GM19025 (cell line): Measurements from ENCODE around the gene SHISAL1.

Experiments
- ATAC-seq: cut with Tn5 transposase; IDR thresholded peaks from one replicate; pipeline ENCODE4 v1.9.1; 2021; ENCODE audit warnings: mild to moderate bottlenecking, low read depth, moderate library complexity; ENCODE audit not compliant: unreplicated experiment

SHISAL1 gene

DNA sequence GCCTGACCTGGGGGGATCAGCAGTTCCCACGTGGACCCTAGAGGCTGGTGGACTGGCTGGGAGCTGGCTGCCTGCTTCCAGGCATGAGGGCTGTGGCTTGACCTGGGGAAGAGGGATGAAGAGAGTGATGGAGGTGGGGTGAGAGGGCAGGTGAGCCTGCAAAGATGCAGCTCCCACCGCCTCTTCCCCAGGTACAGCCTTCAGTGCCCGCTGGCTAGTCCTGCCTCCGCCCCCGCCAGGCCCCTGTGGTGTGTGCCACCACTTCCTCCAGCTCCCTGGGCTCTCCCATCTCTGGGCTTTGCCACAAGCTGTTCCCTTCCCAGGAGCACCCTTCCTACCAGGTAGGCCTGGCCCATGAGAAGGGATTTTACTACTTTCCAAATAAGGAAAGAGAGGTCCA lies 112.9 kb downstream of the SHISAL1 start:
- ATAC-seq = no peak

DNA sequence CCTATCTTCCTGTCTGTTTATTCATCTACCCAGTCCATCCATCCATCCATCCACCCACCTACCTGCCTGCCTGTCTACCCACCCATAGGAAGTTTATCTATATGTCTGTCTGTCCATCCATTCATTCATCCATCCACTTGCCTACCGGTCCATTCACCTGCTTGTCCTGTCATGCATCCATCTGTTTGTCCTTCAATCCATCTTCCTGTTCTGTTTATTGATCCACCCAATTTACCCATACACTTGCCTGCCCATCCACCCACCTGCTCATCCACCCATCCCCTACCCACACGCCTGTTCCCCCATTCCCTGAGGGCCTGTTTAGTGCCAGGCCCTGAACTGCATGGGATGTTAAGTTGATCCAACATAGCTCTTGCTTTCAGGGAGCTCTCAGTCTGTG lies 113.6 kb downstream of the SHISAL1 start:
- ATAC-seq = no peak

DNA sequence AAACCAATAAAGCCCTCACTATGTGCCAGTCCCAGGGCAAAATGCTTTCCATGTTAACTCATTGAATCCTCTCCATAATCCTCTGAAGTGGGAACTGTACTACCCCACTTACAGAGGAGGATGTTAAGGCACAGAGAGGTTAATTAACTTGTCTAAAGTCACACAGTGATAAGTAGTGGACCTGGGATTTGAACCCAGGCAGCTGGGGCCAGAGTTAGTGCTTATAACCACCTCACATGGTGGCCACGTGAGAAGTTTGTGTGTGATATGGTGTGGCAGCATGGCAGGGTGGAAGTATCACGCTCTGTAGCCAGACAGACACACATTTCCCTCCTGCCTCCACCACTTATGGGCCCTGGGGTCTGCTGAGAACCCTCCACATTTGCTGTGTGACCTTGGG lies 115.5 kb downstream of the SHISAL1 start:
- ATAC-seq = no peak

DNA sequence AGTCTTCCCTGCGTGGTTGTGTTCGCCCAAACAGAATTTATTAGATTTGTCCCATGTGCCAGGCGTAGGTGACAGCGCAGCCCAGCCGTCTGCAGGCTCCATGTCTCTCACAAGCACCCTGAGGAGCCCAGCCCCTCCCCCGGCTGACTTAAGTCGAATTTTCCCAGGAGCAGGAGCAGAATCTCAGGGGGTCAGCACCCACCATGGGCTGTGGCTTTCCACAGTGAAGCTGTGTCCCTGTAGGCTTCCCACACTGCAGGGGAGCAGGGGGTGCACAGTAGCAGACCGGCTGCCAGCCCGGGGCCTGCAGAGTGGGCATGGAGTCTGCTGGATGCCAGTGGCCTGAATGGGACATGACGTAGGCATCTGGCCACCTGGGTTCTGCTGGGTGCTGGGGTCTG lies 116.0 kb downstream of the SHISAL1 start:
- no peak for ATAC-seq

DNA sequence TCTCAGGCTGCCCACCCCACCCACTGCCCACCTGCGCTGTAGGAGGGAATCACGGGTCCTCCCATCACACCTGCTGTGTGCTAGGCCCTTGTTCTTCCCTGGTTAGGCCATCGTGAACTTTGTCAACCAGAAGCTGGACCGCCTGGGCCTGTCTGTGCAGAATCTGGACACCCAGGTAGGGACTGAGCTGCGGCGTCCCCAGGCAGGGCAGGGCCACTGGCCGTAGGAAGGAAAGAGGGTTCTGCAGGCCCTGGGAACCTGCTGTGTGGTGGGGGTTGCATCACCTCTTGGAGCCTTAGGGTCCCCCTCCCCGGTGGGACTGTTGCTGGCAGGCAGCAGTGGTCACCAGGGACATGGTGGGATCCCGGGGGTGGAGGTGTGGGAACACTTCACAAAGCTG lies 116.5 kb downstream of the SHISAL1 start:
- ATAC-seq = no peak

DNA sequence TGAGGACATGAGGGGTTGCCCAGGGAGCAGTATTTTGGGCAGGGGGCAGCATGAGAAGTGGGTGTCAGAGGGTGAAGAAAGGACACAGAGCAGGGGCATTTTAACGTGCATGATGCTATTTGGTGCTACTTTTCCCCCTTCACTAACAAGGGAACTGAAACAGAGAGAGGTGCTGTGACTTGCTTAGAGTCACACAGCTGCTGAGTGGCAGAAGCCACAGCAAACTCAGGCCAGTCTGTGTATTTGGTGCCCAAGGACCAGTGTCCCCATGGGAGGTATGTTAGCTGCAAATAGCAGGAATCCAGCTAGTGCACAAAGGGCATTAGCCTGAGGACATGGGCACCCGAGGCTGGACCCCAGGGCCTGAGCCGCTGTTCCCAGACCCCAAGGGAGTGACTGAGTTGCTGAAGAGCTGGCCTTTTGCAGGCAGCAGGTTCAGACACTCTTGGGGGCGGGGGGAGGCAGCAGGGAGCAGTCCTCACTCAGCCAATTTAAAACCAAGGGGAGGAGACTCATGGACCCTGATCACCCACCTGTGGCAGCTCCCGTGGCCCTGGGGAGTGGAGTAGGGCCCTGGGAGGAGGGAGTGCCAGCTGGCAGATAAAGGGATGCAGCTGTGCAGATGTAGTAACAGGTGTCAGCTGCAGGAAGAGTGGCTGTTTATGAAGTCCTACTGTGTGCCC lies 117.4 kb downstream of the SHISAL1 start:
- ATAC-seq = no peak

DNA sequence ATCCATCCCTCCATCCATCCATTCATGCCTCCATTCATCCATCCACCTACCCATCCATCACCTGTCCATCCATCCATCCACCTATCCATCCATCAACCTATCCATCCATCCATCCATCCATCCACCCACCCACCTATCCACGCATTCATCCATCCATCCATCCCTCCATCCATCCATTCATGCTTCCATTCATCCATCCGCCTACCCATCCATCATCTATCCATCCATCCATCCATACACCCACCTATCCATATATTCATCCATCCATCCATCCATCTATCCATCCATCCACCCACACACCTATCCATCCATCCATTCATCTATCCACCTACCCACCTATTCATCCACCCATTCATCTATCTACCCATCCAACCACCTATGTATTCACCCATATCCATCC lies 118.2 kb downstream of the SHISAL1 start:
- no peak for ATAC-seq
